AG09309 (cell line): ENCODE data around the gene FAT4.

Source experiments
- DNase-seq: peaks from one replicate; pipeline ENCODE4 v3.0.0-alpha.2; 2010; ENCODE audit warnings: low read depth
- H3K4me3 ChIP-seq: 2 replicates; pipeline ENCODE4 v1.5.1; 2011; ENCODE audit warnings: mild to moderate bottlenecking, low read depth, low read length, moderate library complexity; ENCODE audit not compliant: control insufficient read depth
- CTCF ChIP-seq: IDR thresholded peaks from 2 replicates; pipeline ENCODE4 v1.5.1; 2011; ENCODE audit warnings: mild to moderate bottlenecking, low read depth, low read length, inconsistent platforms; ENCODE audit not compliant: insufficient read depth, control insufficient read depth; ENCODE audit errors: missing control alignments

Gene FAT4

GRCh38 chr4:125360727-125361126 lies 46.0 kb downstream of the FAT4 start:
- DNase-seq: no peak
- H3K4me3 ChIP-seq: no peak overlapping the region
- no peak for TF ChIP-seq CTCF
